Measurements from ENCODE around the gene CDC42BPB. TPM values are rescaled to one million over a fixed set of nuclear protein-coding genes. Genes with fewer than 3 reads are reported as not detected.

Gene CDC42BPB
- total and polyA plus RNA-seq, 2 of the 4 experiments (the other 2 are of a cell fraction), result 49.1 to 81.4 TPM

- H4K91ac ChIP-seq (ENCODE audit: insufficient read depth, low read depth, low read length), result no peak overlapping the region
- no peak overlapping the region for H2BK5ac ChIP-seq (ENCODE audit: low read depth, low read length, poor library complexity, severe bottlenecking)
- in situ Hi-C loops (cut with MboI; ENCODE audit: low sequenced_read_pairs) (no loop called here), dilution Hi-C loops (cut with HindIII; ENCODE audit: low sequenced_read_pairs, unreplicated experiment) (no loop called here), intact Hi-C loops (cut with micrococcal nuclease) (no loop called here)
- no peak for TF ChIP-seq MXI1 (IDR thresholded peaks at IDR 0.05; ENCODE audit: borderline replicate concordance, low read depth, low read length)
- TF ChIP-seq ELK1 (IDR thresholded peaks at IDR 0.05; ENCODE audit: borderline replicate concordance, low read depth, low read length), result no peak
- no peak for TF ChIP-seq CHD1 (IDR thresholded peaks at IDR 0.05; ENCODE audit: low read depth, low read length)
- TF ChIP-seq RCOR1 (IDR thresholded peaks at IDR 0.05; ENCODE audit: insufficient replicate concordance, low read length), result no peak
- TF ChIP-seq CEBPB (IDR thresholded peaks at IDR 0.05; ENCODE audit: low read depth, low read length), result no peak
- no peak overlapping the region for H4K5ac ChIP-seq (ENCODE audit: low read depth, low read length)
- no peak for ATAC-seq (ENCODE audit: low read depth)
- H2AK5ac ChIP-seq (ENCODE audit: low read depth, low read length), result no peak overlapping the region
- H2AK9ac ChIP-seq (replicated peaks; ENCODE audit: low read depth, low read length, poor library complexity), result no peak overlapping the region
- ChIA-PET POLR2A (ENCODE audit: unreplicated experiment) (no interaction called here), CTCF (no interaction called here)
- no peak overlapping the region for H3K4ac ChIP-seq (ENCODE audit: low read depth, low read length)
- H2BK20ac ChIP-seq (ENCODE audit: low read depth, low read length), result no peak overlapping the region
- DNase-seq, result no peak
- H3K4me1 ChIP-seq (ENCODE audit: control insufficient read depth, insufficient read depth, low read length), result peaks cover 2% of the 10 kb centered on the region; the same call in 1 of the 2 replicates
- no peak overlapping the region for H3K56ac ChIP-seq (ENCODE audit: extremely low read depth, insufficient read depth, low read length)
- H3K79me1 ChIP-seq (ENCODE audit: low read depth in 1 of 2, low read length in 2 of 2), result peaks cover 4 to 16% of the 10 kb centered on the region in 2 experiments; a peak in 3 of 4 replicates
- peaks cover 13% of the 10 kb centered on the region; the same call in 1 of the 2 replicates for H3K9me1 ChIP-seq (ENCODE audit: insufficient read depth, low read length)
- WGBS, 2 experiments (ENCODE audit: extremely low coverage in 2 of 2, insufficient read length in 1 of 2), result no CpG with 5 or more reads among the region's 8 CpGs
- H3K9ac ChIP-seq (ENCODE audit: low read depth, low read length), result no peak overlapping the region
- H3K27me3 ChIP-seq (ENCODE audit: control insufficient read depth, insufficient read depth, low read length), result no peaks in the 10 kb centered on the region
- H3K14ac ChIP-seq (replicated peaks; ENCODE audit: low read depth, low read length), result no peak overlapping the region
- BruUV-seq (replicated peaks), result no TSS peak
- H3K27ac ChIP-seq (ENCODE audit: insufficient read depth, low read length), result no peak overlapping the region
- no peak overlapping the region for H3K4me3 ChIP-seq (ENCODE audit: insufficient read depth, low read depth, low read length)
- H4K8ac ChIP-seq (ENCODE audit: low read depth in 2 of 2, low read length in 2 of 2), result no peak overlapping the region
- peaks cover 16% of the 10 kb centered on the region; the same call in 1 of the 2 replicates for H4K20me1 ChIP-seq (ENCODE audit: insufficient read depth, low read length)
- H3K36me3 ChIP-seq (ENCODE audit: control insufficient read depth, insufficient read depth, low read length), result peaks cover 67% of the 10 kb centered on the region
- H3K18ac ChIP-seq (ENCODE audit: low read depth, low read length), result no peak overlapping the region
- H3K23ac ChIP-seq (ENCODE audit: low read depth, low read length), result no peak overlapping the region
- H2AFZ ChIP-seq (replicated peaks; ENCODE audit: low read length, poor library complexity), result no peak overlapping the region
- no peak overlapping the region for H2BK120ac ChIP-seq (ENCODE audit: low read depth, low read length)
- no peak overlapping the region for H2BK15ac ChIP-seq (ENCODE audit: low read depth, low read length)
- H3K4me2 ChIP-seq (ENCODE audit: low read depth, low read length), result no peak overlapping the region
- H3K9me3 ChIP-seq (ENCODE audit: control insufficient read depth, insufficient read depth, low read length), result no peaks in the 10 kb centered on the region
These were observed 101.5 kb downstream of the CDC42BPB start for GRCh38 chr14:102955636-102956408.
